HuH-7.5 (cell line): ENCODE data around the gene PRR15L.
A peak's percentile ranks its signal among the peaks of the same experiment; 100 is the strongest.
"Not testable (repeated sequence)": the region's sequence is repeated elsewhere in the genome, so short reads cannot be mapped to it uniquely, and the experiment has no call there.

Experiments used
- DNase-seq: peaks from one replicate; pipeline ENCODE4 v3.0.0; 2011; ENCODE audit warnings: low spot score

Gene PRR15L, protein sequence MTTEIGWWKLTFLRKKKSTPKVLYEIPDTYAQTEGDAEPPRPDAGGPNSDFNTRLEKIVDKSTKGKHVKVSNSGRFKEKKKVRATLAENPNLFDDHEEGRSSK

DNA sequence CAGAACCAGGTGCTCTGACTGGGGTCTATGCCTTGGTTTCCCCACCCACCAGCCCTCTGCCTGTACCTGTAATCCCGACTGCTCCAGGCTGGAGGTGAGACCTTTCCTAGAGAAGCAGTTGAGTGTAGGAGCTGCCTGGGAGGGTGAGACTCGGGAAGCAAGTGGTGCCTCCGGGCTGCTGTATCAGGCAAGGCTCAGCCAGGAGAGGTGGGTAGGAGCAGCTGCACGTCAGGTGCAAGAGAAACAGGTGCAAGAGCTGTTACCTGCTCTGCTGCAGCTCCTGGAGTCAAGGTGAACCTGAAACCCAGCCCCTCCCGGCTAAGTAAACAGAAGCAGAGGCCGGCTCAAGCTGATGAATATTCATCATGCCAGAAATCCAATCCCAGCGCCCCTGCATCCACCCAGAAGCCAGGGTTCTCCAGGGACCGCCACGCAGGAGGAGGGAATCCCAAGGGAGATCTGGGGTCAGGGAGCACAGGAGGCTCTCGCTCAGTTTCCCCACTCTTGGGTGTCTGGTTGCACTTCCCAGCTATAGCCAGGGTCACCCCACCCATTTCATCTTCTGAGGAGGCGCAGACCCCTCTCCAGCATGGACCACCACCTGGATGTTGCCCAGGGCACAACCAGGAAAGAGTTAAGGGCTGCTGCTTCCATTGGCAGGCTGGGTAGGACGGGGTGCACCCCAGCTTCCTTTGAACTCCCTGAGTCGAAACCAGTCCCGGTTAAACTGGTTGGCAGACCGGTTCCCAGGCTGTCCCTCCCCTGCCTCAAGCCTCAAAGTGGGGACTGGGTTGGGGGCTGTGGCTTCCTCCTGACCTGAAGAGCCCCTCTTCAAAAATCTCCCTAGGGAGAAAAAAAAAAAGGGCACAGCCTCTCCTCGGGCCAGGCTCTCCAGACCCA is at the start of gene PRR15L:
TSS of gene PRR15L (minus strand) at position 293 of the 900 bp plus-strand sequence. CDS start 4,649 bp downstream, outside the sequence.
- DNase-seq, result peak; percentile 43

DNA sequence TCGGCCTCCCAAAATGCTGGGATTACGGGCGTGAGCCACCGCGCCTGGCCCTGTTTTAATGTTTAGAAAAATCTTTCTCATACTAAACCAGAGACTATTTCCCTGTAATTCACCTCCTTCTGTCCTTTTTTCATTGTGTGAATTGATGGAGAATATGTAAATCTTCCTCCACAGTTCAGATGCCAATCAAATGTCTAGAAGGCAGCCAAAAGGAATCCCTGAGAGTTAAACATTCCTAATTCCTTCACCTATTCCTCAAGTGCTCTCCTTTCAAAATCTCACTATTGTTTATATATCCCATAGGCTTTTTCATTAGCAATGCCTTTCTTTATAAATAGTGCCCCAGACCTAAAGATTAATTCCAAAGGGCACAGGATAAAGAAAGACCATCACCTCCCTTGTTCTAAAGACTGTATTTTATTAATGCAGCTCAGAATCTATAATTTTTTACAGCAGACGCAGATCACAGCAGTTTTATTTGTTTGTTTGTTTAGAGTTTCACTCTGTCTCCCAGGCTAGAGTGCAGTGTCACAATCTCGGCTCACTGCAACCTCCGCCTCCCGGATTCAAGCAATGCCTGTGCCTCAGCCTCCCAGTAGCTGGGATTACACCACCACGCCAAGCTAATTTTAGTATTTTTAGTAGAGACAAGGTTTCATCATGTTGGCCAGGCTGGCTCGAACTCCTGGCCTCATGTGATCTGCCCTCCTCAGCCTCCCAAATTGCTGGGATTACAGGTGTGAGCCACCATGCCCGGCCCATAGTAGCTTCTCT is 49.4 kb upstream of the PRR15L start:
- no peak for DNase-seq

DNA sequence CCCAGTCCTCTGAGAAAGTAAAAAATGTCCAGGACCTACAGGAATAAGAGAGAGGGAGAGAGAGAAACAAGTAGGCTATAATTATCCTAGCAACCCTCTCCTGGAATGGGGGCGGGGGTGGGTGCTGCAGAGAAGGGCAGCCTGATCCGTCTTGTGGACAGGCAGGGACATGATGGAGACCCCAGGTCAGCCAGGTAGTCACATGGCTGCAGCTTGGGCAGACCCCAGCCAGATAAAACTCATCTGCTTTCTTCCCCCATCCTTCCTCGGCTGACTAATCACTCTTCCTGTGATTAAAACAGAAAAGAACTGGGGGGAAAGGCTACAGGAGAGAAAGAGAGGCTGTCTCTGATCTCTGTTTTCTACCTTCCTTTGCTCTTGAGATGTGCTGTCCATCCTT is 47.3 kb upstream of the PRR15L start:
- no peak for DNase-seq

DNA sequence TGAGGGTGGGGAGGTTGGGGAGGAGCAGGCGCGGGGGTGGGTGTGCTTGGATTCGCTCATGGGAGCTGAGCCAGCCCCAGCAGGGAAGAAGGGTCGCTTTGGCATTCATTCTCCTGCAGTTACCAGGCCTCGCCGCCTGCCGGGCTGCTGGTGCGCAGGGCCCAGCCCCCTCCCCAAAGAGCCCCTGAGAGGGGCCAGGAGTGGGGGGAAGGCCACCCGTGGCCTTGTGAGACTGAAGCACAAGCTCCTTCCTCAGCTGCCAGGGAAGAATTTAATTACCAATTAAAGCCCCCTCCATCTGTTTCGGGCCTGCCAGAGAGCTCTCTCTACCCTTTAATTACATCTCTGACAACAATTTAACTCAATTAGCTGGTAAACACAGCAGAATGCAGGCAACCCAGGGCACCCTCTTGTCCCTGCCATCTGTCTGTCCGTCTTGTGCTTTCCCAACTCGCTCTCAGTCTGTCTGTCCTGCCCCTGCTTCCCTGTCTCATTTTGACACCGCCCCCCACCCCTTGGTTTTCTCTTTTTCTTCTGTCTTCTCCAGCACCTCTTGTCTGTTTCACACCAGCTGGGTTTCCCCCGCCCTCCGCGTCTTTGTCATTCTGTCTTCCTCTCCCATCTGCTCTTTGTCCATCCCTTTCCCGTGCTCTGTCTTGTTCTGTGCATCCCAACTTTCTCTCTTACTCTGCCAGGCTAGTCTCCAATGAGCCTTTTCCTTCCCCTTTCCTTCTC is 45.9 kb upstream of the PRR15L start:
- DNase-seq, result no peak

DNA sequence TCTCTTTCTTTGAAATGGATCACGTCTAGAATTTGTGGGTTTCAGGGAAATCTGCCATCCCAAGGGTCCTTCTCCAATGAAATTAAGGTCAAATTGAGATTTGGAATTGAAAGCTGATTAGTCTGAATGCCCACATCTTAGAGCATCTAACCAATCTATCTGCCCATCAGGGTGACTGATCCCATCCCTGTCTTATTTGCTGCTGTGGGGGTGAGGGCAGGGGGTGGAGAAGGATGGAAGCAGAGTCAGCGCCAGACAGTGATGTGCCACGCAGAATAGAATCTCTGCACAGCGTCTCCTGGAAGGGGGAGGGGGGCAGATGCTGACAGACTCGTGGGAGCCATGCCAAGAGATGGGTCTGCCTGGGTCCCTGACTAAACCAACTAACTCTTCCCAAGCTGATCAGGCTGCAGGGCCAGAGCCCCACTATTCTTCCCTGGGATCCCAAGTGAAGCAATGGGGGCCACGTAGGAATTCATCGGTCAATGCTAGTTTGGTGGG is 45.3 kb upstream of the PRR15L start:
- DNase-seq, result no peak

DNA sequence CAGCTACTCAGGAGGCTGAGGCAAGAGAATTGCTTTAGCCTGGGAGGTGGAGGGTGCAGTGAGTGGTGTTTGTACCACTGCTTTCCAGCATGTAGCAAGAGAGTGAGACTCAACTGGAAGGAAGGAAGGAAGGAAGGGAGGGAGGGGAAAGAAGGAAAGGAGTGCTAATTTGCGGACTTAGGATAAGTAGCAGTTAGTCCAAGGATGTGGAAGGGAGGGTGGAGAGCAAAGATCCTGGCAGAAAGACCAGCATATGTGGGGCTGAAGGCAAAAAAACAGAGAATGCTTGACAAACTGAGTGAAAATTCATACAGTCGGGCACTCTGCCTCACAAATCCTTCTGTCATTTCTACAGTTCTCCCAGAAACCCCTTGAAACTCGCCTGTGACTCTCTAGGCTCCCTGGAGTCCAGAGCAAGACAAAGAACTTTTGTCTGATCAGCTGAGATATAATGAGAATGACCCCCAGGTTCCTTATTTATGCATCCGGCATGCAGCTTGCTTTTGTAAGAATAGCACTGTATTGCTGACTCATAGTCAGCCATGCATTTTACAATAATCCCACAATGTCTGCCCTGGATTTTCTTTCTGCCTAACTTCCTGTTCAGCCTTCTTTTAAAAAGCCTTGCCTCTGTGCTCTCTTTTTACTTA is 44.7 kb upstream of the PRR15L start:
- DNase-seq, result no peak

DNA sequence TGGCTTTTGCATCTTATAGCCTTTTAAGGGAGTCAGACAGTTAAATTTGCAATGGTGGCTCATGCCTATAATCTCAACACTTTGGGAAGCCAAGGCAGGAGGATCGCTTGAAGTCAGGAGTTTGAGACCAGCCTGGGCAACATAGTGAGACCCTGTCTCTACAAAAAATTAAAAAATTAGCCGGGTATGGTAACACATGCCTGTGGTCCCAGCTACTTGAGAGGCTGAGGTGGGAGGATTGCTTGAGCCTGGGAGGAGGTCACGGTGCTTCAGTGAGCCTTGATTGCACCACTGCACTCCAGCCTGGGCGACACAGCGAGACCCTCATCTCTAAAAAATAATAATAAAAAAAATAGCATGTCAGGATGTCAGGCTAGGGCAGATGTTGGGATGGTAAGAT is 44.0 kb upstream of the PRR15L start:
- DNase-seq, result not testable (repeated sequence)

DNA sequence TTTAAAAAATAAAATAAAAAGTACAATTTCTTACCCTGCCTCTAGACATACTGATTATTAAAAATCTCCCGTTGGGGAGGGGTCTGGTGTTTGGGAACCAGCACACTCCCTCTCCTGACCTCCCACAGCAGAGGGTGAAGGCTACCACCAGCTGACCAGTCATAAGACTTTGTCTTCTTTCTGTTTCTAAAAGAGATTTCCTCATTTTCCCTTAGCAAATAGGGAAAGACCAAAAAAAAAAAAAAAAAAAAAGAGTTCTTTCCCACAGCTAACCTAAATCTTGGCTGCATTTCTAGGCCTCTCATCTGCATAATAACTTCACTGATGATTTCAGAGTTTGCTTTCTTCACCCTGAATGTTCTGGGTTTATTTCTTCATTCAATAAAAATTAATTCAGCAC is 43.5 kb upstream of the PRR15L start:
- no peak for DNase-seq

DNA sequence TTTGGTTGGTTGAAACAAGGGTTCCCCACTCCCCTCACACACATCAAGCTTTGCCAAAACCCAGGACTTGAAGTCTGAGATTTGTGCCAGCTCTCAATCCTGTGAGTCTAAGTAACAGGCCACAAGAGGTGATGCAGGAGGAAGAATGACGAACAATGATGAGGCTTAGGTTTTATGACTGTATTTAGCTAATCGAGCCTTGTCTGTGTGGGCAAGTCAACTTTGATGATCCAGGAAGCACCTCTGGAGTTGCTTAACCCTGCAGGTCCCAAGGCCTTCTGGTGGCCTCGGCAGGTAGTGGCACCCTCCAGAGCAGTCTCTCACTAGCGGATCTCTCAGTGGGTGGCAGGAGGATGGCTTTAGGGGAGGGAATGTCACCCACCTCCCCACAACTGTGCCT is 41.9 kb upstream of the PRR15L start:
- no peak for DNase-seq

DNA sequence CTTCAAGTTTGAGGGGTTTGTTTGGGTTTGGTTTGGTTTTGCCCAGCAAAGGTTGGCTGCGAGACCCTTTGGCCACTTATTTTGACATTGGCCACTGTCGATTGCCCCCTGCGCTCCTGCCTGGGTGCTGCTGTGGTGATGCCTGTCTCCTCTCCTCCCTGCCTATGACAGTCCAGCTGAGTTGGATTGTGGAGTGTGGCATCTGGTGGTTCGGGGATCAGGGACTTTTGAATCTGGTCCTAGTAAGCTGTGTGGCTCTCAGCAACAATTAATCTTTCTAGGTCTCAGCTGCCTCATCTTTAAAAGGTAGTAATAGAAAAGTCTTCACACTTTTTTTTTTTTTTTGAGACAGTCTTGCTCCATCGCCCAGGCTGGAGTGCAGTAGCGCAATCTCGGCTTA is 40.4 kb upstream of the PRR15L start:
- DNase-seq, result no peak

DNA sequence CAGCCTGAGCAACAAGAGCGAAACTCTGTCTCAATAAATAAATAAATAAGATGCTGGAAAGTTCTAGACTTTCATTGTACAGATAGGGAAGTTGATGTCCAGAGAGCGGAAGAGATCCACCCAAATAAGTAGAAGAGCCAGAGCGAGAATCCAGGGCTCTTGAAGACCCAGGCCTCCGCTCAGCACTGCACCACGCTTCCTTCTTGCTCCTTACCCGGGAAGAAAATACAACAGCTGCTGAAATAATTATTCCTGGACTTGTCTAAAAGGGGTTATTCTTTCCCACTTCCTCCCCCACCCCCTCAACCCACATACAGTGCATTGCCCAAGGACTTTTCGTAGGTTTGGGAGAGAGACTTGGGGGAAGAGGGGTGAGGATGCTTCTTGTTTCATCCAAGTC is 39.9 kb upstream of the PRR15L start:
- no peak for DNase-seq

DNA sequence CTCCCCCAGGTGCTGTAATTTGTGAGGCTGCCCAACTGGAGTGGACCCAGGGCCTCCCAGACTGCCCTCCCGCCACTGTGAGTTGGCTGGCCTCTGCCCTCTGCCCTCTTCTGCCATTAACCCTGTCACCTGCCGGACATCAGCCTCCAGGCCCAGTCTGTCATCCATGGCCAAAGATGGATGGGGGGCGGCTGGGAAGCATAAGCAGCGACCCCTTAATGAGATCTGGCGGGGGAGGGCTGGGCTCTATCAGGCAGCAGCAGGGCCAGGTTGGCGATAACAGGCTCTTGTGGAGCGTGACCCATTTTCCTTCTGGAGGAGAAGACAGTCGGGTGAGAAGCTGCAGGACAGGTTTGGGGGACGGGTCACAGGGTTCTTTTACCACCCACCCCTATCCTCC is 38.5 kb upstream of the PRR15L start:
- no peak for DNase-seq

DNA sequence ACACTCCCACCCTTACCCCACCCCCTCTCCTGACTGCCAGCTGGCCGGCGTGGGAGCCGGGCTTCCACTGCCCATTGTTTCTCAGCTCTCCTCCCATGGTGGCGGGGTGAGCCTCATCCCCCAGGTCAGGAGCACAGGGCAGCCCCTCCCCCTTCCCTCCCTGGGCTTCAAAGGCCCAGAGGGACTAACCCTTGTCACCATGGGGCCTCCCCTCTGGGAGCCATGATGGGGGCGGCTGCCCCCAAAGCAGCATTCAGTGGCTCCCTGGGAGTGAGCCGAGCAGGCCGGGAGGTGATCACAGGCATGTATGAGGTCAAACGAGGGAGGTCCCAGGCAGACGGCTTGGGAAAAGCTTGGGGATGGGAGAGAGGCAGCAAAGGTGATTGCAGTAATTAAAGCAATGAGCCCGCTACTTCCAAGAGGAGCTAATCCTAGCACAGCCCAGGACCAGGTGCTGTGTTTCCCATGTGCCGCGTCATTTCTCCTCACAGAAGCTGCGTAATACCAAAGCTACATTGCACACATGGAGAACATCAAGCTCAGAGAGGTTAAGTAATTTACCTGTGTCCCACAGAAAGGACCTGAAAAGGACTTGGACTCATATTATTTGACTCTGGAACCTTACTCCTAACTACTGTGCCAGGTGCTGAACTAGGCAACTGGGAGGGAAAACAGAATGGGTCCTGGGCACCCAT is 37.7 kb upstream of the PRR15L start:
- no peak for DNase-seq

DNA sequence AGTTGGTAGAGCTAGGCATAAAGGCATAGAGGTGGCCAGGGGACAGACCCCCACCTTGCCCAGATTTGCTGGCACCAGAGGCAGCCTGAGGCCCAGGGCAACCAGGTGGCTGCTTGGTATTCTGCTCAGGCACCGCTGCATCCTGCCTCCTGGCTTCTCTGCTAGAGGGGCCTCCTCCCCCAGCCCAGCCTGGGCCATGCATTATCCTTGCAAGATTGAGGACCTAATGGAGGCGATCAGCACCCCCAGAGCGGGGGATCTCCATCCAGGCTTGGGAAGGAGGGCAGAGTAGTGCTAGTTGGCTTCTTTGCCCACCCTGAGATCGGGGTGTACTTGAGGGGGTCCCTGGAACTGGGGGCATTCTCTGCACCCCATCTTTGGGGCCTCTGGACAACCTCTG is 37.0 kb upstream of the PRR15L start:
- no peak for DNase-seq

DNA sequence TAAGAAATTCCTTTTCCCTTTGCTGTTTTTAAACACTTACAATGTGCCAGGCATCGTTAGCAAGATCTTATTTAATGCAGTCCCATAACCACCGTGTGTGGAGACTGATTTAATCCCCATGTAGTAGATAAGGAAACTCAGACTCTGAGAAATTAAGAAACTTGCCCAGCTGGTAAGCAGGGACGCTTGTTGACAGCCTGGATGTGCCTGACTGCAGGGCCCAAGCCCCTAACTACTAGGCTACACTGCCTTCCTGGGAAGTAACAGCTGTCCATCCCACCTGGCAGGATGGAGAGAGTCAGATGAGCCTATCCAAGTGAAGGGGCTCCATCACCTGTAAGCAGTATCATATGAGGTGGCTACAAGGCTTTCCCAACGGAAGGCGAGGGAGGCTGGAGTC is 36.3 kb upstream of the PRR15L start:
- no peak for DNase-seq

DNA sequence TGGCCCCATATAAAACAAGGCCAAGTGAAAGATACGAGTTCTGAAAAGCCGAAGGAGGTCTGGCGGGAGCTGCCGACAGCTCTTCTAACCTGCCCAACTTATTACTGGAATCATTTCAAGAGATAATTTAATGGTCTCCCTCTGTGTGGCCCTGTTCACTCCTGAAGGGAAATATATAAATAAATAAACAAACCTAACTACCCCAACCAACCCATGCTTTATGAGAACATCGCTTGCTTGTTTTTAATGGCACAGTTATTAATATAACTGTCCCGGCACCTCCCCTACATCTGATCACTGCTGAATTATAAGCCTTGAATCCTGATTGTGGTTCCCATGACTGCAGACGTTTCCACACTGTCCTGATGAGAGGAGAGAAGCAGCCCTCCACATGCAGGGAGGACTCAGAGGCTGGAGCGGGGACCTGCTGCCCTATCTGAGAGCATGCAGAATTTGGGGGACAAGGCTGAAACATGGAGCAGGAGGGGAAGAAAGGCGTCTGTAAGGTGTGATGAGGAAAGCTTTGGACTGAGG is 35.4 kb upstream of the PRR15L start:
- no peak for DNase-seq

DNA sequence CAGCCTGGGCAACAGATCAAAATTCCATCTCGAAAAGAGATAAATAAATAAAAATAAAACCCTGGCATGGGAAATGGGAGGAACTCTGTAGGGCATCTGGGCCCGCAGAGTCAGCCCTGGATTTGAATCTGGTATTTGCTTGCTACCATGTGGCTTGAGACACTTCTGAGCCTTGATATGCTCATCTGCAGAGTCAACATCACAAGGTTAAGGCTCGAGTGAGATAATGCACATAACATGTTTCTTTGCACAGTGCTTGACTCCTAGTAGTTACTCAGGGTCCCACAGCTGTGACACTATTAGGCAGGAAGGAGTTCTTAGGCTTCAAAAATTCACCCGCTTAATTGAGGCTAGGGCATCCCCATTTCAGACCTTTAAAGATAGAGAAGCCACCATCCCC is 34.5 kb upstream of the PRR15L start:
- DNase-seq, result no peak

DNA sequence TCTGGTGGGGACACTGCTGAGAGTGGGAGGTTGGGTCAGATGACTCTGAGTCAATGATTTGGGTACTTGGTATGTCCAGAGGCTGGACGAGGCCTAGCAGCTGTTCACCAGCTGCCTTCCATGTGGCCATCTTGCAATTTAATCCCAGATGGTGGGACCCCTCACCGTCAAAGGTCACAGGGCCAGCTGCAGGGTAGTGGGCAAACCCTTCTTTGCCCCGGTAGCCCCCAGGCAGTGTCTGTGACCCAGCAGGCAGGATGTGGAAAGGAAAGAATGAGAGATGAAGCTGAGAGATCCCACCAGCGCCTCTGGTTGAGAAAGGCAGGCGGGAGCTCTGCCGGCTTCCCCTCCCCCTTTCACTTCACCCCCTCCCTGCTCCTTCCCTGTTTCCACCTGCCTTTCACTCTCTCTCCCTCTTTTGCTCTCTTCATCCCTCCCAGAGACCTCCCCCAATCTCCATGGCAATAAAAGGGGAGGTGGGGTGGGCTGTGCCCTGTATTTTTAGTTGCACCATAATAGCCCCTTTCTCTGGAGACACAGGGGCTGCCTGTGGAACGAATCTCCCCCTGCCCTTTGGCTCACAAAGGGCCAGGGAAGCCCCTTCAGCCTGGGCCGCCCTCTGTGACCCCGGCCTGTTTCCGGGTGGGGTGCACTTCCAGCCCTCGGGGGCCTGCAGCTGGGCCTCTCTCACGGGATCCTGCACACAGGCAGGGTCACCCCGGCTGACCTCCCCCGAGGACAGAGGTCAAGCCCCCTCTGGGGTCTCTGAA is 33.5 kb upstream of the PRR15L start:
- no peak for DNase-seq

DNA sequence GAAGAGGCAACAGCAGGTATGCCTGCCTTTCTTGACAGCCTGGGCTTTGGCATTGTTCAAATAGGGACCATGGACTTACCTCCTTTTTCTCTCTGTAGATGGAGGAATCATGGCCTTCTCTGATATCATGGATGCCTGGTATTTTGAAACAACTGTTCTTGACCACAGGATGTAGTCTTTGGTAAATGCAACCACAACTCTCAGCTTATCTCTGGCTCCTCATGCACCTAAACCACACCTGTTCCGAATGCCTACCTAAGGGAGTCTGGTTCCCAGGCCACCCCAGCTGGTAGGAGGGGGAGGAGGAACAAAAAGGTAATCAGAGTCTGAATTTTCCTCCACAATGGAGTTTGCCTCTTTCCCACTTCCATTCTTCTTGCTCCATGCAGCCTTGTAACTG is 32.0 kb upstream of the PRR15L start:
- DNase-seq, result no peak

DNA sequence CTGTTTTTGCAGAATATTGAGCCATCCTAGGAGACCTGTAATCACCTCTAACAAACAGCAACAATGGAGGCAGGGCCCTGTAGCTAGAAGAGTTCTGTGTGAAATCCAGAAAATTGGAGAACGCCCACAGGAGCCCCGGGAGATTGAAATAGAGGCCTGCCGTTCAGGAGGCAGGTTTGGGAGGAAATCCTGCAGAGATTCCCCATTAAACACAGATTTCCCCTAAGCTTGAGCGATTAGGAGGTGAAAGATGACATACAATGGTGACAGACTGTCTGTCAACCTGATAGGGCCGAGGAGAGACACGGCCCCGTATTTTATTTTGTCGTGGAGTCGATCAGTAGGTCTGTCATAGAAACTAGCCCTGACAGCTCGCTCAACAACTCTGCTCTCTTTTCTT is 31.5 kb upstream of the PRR15L start:
- DNase-seq, result no peak
